Upper lobe of left lung (tissue), 6 donors: Measurements from ENCODE around the gene ST3GAL5. TPM values are rescaled to one million over a fixed set of nuclear protein-coding genes. Genes with fewer than 3 reads are reported as not detected.

Experiments used
- ATAC-seq, 2 donors: fragments of 200-7000 bp; cut with Tn5 transposase; one replicate each; pipeline ENCODE4 v1.9.1; 2022; ENCODE audit warnings: mild to moderate bottlenecking in 2 of 2, moderate library complexity in 2 of 2; ENCODE audit not compliant: low FRiP score in 2 of 2
- DNase-seq, 2 donors: peaks; one replicate each; pipeline ENCODE4 v3.0.0-alpha.2; 2019 to 2020
- H3K27ac ChIP-seq, 4 donors: fragments of 200-600 bp; sonication (generic); one replicate each; pipeline ENCODE4 v1.5.1; 2016 to 2019
- H3K27me3 ChIP-seq, 4 donors: fragments of 200-600 bp; sonication (generic); one replicate each; pipeline ENCODE4 v1.5.1; 2017 to 2019
- H3K36me3 ChIP-seq, 4 donors: fragments of 200-600 bp; sonication (generic); one replicate each; pipeline ENCODE4 v1.5.1; 2016 to 2019
- H3K4me1 ChIP-seq, 4 donors: fragments of 200-600 bp; sonication (generic); one replicate each; pipeline ENCODE4 v1.5.1; 2018 to 2019
- H3K4me3 ChIP-seq, 4 donors: fragments of 200-600 bp; sonication (generic); one replicate each; pipeline ENCODE4 v1.5.1; 2017 to 2019; ENCODE audit warnings: mild to moderate bottlenecking in 2 of 4, moderate library complexity in 1 of 4
- H3K9me3 ChIP-seq, 4 donors: fragments of 200-600 bp; sonication (generic); one replicate each; pipeline ENCODE4 v1.5.1; 2018 to 2019
- EP300 ChIP-seq, 4 donors: sonication (generic); formaldehyde crosslinking; IDR thresholded peaks; one replicate each; pipeline ENCODE4 v1.5.1; 2017; ENCODE audit warnings: antibody characterized with exemption in 4 of 4, control low read depth in 2 of 4
- POLR2A ChIP-seq, 4 donors: fragments of 450-650 bp; IDR thresholded peaks; one replicate each; pipeline ENCODE4 v1.5.1; 2016 to 2017; ENCODE audit warnings: antibody characterized with exemption in 4 of 4, mild to moderate bottlenecking in 2 of 4
- POLR2AphosphoS5 ChIP-seq, 2 donors: sonication (generic); formaldehyde crosslinking; IDR thresholded peaks; one replicate each; pipeline ENCODE4 v1.5.1; 2017; ENCODE audit warnings: antibody characterized with exemption in 2 of 2
- WGBS, 2 donors: methylation state at CpG; one replicate each; pipeline ENCODE4 v1.1.5; 2017 to 2018; 5-methylcytosine and 5-hydroxymethylcytosine counted together
- total RNA-seq, 6 donors: library from RNA; depleted of rRNA in 4 of 6; stranded (reverse); fragments of >200 nt in 4 of 6; gene quantifications; one replicate each; pipeline versions ENCODE4 v1.1.0 to v1.2.1, GENCODE V29; 2016 to 2021
- TF ChIP-seq, protein P1 (sequence below), 6 experiments: fragments of 450-650 bp in 4 of 6; fragments of 200-600 bp in 2 of 6; sonication (generic) in 2 of 6; IDR thresholded peaks; one replicate each; pipeline ENCODE4 v1.5.1; 2016 to 2019; ENCODE audit warnings: antibody characterized with exemption in 6 of 6
- donor health status: DM: no; HTN: no; CAD: no; lungs with moderate emphysema.
- donor health status: DM: no; HTN: yes; CAD: no; lungs with severe emphysema.

The ST3GAL5 gene
- total RNA-seq, 6 donors from 2014 or later: 54.5 to 162 (median 83.8) TPM

- Histone ChIP-seq H3K9me3 (no peaks in the 10 kb centered on the region), H3K4me3 (no peak overlapping the region), H3K36me3 (no peaks in the 10 kb centered on the region), H3K27ac (peak overlapping the region in 1 of 4 donors; percentile 48), H3K27me3 (no peaks in the 10 kb centered on the region), H3K4me1 (peaks cover 15 to 31% (median 21%) of the 10 kb centered on the region in 4 donors)
- 92 to 100% methylated on average over 3 of the region's 3 CpGs for whole genome bisulfite sequencing, 2 donors
- ATAC-seq: no peak
- DNase-seq: no peak
- TF ChIP-seq POLR2AphosphoS5 (IDR thresholded peaks at IDR 0.05) (no peak), EP300 (IDR thresholded peaks at IDR 0.05) (no peak), POLR2A (IDR thresholded peaks at IDR 0.05) (no peak)
- TF ChIP-seq, protein P1, sequence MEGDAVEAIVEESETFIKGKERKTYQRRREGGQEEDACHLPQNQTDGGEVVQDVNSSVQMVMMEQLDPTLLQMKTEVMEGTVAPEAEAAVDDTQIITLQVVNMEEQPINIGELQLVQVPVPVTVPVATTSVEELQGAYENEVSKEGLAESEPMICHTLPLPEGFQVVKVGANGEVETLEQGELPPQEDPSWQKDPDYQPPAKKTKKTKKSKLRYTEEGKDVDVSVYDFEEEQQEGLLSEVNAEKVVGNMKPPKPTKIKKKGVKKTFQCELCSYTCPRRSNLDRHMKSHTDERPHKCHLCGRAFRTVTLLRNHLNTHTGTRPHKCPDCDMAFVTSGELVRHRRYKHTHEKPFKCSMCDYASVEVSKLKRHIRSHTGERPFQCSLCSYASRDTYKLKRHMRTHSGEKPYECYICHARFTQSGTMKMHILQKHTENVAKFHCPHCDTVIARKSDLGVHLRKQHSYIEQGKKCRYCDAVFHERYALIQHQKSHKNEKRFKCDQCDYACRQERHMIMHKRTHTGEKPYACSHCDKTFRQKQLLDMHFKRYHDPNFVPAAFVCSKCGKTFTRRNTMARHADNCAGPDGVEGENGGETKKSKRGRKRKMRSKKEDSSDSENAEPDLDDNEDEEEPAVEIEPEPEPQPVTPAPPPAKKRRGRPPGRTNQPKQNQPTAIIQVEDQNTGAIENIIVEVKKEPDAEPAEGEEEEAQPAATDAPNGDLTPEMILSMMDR (IDR thresholded peaks at IDR 0.05): no peak
These were observed 81.0 kb downstream of the ST3GAL5 start for GRCh38 chr2:85807756-85808155.

DNA sequence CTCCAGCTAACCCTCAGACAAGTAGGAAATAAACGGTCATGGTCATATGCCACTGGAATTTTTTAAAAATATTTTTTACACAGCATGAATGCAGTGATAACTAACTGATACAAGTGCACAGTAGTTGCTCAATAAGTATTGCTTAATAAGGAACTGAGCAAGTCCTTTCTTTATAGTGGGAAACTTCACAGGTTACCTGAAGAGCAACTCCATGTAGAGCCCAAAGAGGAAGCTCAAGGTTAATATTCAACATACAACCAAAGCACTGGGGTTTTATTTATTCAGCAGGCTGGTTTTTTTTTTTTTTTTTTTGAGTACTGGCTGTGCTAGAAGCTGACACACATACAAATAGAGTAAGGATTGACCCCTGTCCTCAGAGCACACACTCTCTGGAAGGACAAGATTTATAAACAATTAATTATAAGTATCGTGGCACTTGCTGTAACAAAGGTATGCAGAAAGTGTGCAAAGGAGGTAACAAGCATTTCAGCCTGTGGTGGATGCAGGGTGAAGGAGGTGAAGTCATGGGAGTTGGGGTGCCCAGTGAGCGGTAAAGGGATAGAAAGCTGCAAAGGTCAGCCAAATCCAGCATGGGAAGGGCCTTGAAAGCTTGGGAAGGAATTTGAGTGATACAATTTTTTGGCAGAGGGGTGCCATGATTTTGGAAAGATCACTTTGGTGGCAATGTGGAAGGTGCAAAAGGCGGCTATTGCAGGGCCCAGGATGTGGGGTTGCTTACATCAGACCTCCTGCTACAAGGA lies 82.3 kb downstream of the ST3GAL5 start:
- peaks cover 11 to 23% (median 15%) of the 10 kb centered on the region in 4 donors for H3K4me1 ChIP-seq

GRCh38 chr2:85804583-85804982 lies 84.2 kb downstream of the ST3GAL5 start:
- Histone ChIP-seq H3K27me3 (no peaks in the 10 kb centered on the region), H3K27ac (no peak overlapping the region), H3K4me3 (no peak overlapping the region), H3K4me1 (peaks cover 0 to 10% (median 3%) of the 10 kb centered on the region in 4 donors), H3K9me3 (peaks cover 0 to 2% (median 0%) of the 10 kb centered on the region in 4 donors), H3K36me3 (no peaks in the 10 kb centered on the region)
- TF ChIP-seq EP300 (IDR thresholded peaks at IDR 0.05): no peak
- TF ChIP-seq, protein P1 (IDR thresholded peaks at IDR 0.05): peak; percentile 21 to 71 (median 46)
- 0% methylated on average over 1 of the region's 1 CpG for WGBS, 2 donors
- peak in 1 of 2 donors; percentile 54 for ATAC-seq
- DNase-seq: no peak

More for the DNA sequence above, 82.3 kb downstream of the ST3GAL5 start:
- Histone ChIP-seq H3K4me3 (no peak overlapping the region), H3K36me3 (no peaks in the 10 kb centered on the region), H3K9me3 (no peaks in the 10 kb centered on the region), H3K27ac (peak overlapping the region in 2 of 4 donors; percentile 18 to 48), H3K27me3 (no peaks in the 10 kb centered on the region)
- DNase-seq (no peak), ATAC-seq (peak in 1 of 2 donors; percentile 74)
- TF ChIP-seq, protein P1 (IDR thresholded peaks at IDR 0.05): no peak
- TF ChIP-seq POLR2A (IDR thresholded peaks at IDR 0.05) (no peak), POLR2AphosphoS5 (IDR thresholded peaks at IDR 0.05) (peak in 1 of 2 donors; percentile 4), EP300 (IDR thresholded peaks at IDR 0.05) (peak in 1 of 4 donors; percentile 31)
- WGBS, 2 donors: 64 to 72% methylated on average over 4 of the region's 4 CpGs

DNA sequence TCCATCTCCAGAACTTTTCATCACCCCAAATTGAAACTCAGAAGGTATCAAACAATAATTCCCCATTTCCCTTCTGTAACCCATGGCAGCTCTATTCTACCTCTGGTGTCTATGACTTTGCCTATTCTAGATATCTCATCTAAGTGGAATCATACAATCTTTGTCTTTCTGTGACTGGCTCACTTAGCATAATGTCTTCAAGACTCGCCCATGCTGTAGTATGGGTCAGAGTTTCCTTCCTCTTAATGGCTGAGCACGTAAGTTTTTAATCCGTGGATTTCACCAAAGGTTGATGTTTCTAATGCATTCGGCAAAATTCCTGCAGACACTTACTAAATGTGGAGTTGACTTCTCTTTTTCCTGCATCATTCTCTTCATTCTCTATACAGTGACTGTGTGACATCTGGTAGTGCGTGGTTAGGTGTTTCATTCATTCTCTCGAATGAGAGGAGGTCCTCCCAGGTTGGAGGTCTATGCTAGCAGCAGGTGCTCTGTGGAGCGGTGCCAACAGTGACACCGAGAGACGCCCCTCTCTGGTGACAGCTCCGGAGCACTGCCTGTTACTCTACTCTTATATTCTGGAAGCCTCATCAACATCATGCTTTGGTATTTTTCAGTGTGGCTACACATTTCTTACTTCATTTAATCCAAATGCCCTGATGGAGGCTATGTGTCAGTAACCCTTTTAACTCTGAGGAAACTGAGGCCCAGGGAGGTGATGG lies 84.9 kb downstream of the ST3GAL5 start:
- Histone ChIP-seq H3K27ac (no peak overlapping the region), H3K27me3 (no peaks in the 10 kb centered on the region), H3K36me3 (no peaks in the 10 kb centered on the region), H3K9me3 (peaks cover 0 to 2% (median 0%) of the 10 kb centered on the region in 4 donors), H3K4me3 (no peak overlapping the region), H3K4me1 (peaks cover 0 to 10% (median 3%) of the 10 kb centered on the region in 4 donors)
- peak in 1 of 2 donors; percentile 18 for DNase-seq
- ATAC-seq: no peak
- 78 to 92% methylated on average over 10 of the region's 10 CpGs for WGBS, 2 donors
- TF ChIP-seq POLR2AphosphoS5 (IDR thresholded peaks at IDR 0.05): no peak
- no peak for TF ChIP-seq EP300 (IDR thresholded peaks at IDR 0.05)
- TF ChIP-seq, protein P1 (IDR thresholded peaks at IDR 0.05): no peak
- no peak for TF ChIP-seq POLR2A (IDR thresholded peaks at IDR 0.05)
